ENCODE data around the gene DEPDC5.
"Not testable (repeated sequence)": the region's sequence is repeated elsewhere in the genome, so short reads cannot be mapped to it uniquely, and the experiment has no call there.

The DEPDC5 gene

DNA sequence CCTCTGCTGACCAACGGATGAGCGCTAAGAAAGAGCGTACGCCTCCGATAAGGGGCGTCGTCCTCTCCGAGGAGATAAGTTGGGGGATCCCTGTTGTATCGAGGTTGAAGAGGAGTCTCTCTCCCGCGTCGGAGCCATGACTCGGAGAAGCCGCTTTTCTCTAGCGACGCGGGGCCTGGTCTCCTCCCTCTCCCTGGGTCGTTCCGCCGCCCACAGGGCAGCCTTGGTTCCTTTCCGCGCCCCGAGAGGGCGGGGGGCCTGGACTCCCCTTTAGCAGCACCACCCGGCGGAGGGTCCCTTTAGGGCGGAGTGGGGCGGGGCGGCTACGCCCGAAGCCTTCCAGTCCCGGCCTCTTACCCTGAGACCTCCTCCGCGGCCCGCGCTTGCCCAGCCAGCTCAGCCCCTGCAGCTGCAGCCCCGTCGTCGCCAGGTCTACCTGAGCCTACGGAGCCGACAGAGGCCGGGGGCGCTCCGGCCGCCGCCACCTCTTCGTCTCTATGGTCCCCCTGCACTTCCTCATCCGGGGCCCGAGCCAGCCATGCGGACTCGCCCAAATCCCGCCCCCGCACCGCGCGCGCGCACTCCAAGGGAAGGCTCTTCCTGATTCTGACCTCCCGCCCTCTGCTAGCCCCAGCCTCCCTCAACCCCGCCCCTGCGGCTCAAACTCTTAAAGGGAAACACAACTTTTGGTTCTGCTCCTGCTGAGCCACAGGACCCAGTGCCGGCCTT, 4.0 kb upstream of the DEPDC5 start, which contains the start of gene PRR14L:
Gene PRR14L (minus strand): TSS at position 497 of the 729 bp plus-strand sequence. CDS start 11,272 bp downstream, outside the sequence.
- DNase-seq = peak; percentile 94 to 96

DNA sequence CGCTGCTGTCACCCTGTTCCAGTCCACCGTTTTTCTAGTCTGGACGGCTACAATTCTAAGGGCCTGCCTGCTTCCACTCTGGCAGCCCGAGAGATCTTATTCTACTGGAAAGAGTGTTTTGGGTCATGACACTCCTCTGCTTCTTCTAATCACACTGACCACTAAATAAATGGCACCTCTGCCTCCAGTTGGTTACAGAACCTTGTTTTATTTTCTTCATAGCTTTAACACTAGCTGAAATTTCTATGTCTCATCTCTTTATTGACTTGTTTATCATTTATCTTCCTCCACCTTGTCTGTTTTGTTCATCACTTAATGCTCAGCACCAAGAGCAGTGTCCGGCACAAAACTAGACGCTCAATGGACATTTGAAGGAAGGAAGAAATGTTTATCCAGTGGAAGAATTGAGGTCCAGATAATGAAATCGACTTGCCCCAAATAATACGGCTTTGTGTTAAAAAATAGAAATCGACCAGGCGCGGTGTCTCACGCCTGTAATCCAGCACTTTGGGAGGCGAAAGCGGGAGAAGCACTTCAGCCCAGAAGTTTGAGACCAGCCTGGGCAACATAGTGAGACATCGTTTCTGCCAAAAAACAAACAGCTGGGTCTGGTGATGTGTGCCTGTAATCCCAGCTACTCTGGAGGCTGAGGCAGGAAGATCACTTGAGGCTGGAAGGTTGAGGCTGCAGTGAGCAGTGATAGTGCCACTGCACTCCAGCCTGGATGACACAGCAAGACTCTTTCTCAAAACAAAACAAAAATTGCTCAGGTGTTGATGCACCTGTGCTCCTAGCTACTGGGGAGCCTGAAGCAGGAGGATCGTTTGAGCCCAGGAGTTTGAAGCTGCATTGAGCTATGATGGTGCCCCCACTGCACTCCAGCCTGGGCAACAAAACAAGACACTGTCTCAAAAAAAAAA, 3.2 kb upstream of the DEPDC5 start:
- DNase-seq = no peak

DNA sequence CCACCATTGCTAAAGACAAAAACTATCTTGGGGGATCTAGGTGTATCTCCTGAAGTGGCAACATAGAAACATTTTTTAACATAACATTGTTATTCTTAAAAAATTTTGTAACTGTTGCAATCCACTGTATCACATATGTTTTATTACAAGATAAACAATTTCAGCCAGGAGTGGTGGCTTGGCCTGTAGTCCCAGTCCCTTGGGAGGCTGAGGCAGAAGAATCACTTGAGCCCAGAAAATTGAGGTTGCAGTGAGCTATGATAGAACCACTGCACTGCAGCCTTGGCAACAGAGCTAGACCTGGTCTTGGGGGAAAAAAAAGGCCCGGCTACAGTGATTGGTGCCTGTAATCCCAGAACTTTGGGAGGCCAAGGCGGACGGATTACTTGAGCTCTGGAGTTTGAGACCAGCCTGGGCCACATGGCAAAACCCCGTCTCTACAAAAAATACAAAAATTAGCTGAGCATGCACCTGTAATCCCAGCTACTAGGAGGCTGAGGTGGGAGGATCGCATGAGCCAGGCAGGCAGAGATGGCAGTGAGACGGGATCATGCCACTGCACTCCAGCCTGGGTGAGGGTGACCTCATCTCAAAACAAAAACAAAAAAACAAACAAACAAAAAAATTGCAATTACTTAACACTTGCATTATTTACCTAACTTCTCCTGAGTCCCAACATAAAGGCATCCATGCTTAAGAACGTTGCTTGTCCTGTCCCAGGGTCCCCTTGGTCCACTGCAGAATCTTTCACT, 1.5 kb upstream of the DEPDC5 start:
- no peak for DNase-seq

DNA sequence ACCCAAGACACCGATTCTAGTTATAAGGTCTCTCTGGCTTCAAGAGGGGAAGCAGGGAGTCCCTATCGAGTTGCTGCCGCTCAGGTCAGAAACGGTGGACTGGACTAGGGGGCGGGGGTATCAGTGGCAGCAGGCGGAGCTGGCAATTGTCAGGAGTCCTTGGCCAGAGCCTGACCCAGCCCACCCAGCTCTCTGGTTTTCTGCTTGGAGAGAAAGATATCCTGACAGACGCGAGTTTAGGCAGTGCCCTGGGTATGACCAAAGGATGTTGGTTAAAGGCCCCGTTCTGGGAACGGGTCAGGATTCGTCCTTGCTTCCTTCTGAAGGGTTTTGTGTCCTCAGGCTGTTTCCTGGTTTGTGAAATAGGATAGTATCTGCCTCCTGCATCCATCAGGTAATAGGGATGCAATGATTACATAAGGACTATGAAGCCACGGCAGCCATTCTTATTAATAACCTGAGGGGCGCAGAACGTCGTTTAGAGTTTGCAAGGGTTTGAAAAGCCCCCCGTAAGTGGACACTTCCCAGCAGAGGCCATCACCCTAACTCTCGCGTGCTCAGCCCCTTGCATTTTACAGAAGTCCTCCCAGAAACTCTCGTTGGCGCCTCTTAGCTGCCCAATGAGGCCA, 700 bp upstream of the DEPDC5 start:
- peak; percentile 86 to 87 for DNase-seq

DNA sequence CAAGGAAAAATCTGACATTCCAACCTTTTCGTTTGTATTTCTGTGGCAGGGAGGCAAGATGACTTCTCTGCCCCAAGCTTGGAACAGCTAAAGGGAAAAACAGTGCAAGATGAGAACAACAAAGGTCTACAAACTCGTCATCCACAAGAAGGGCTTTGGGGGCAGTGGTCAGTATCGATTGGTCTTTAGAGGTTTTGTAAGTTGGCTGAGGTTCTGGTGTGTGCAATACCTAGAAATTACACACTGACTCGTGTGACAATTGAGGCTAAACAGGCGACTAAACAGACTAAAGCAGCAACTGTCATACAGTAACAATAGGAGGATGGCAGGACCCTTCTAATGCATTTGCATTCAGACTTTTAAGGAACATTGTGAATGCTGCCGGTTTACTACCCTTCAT, 994 bp downstream of the DEPDC5 start:
- DNase-seq = no peak

DNA sequence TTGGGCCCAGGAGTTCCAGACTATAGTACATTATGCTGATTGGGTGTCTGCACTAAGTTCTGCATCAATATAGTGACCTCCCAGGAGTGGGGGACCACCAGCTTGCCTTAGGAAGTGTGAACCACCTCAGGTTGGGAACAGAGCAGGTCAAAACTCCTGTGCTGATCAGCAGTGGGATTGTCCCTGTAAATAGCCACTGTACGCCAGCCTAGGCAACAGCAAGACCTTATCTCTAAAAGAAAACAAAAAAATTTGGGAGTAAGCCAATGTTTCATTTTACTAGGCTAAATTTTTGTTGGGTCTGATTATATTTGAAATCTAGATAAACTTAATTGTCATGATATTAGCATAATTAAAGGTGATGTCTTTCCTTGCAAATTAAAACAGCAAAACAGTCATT, 3.4 kb downstream of the DEPDC5 start:
- DNase-seq = no peak

DNA sequence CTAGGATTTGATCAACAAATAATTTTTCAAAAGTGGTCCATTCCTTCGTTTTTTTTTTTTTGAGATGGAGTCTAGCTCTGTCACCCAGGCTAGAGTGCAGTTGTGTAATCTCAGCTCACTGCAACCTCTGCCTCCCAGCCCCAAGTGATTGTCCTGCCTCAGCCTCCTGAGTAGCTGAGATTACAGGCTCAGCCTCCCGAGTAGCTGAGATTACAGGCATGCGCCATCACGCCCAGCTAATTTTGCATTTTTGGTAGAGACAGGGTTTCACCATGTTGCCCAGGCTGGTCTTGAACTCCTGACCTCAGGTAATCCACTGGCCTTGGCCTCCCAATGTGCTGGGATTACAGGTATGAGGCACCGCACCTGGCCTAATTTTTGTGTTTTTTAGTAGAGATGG, 5.0 kb downstream of the DEPDC5 start:
- DNase-seq = not testable (repeated sequence)

DNA sequence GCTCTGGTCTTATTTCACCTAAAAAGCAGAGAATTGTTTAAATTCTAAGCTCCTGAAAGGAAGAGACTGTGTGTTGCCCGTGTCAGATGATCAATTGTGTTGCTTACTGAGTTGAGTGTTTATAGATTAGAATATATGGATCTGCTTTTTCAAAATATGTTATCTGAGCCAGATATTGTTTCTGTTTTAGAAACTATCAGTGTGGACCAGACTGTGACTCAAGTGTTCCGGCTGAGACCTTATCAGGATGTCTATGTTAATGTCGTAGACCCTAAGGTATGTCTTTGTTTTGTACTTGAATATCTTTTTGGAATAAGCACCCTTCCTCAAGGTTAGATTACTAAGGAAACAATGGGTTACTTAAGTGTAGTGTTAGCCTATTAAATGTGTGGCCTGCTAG, 11.0 kb downstream of the DEPDC5 start:
- DNase-seq = no peak

DNA sequence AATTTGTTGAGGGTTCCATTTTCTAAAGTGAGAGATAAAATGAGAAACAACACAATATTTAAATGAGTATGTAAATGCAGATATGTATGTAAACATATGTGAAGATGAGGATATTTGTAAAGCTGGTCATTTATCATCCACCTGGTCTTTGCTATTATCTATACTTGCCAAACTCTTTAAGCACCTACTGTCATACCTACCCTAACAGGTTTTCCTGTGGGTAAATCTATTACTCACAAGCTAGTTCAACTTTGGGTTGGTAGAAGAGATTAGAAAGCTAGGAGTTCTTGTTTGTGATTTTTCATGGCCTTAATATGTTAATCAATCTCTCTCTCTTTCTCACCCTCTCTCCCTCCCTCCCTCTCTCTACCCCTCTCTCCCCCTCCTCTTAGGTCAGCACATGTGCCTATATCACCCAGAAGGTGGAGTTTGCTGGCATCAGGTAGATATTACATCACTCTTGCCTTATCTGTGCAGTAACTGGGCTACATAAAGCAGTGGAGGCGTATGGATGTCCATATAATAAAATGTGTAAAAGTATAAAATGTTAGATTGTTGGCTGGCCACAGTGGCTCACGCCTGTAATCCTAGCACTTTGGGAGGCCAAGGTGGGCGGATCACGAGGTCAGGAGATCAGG, 14.7 kb downstream of the DEPDC5 start:
- no peak for DNase-seq

DNA sequence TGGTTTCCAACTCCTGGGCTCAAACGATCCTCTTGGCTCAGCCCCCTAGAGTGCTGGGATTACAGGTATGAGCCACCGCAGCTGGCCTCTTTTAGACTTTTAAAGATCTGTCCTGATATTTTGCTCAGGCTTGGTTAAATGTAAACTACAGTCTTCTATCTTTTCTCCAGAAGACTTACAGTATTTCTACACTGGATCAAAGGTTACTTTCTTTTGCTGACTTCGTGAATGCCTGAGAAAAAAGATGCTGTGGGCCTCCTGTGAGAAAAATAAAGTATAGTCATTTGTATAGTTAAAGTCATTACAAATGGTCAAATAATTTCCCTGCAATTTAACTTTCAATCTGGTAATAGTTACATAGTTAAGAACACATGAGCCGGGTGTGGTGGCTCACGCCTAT, 19.6 kb downstream of the DEPDC5 start:
- no peak for DNase-seq

DNA sequence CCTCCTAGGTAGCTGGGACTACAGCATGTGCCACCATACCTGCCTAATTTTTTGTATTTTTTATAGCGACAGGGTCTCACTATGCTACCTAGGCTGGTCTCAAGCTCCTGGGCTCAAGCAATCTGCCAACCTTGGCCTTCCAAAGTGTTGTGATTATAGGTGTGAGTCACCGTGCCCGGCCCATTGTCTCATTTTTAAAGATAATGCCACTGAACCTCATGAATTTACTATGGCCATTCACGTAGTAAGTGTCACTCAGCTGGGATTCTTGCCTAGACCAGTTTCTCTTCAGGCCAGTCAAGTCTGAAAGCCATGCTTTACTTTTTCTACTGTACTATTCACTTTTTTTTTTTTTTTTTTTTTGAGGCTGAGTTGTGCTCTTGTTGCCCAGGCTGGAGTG, 22.4 kb downstream of the DEPDC5 start:
- no peak for DNase-seq

DNA sequence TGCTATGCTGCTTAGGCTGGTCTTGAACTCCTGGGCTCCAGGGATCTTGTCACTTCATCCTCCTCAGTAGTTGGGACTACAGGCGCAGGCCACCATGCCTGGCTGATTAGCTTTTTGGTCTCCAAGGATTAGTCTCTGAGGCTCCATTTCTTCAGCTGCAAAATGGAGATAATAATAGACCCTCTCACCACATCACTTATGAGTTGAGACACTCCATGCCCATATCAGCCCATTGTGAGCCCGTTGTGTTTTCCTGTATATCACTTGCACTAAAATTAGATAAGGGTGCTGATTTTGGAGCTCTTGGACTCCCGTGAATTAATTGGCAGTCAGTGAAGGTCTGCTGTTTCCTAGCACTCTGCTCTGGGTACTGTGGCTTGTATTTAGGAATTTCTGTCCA, 36.0 kb downstream of the DEPDC5 start:
- no peak for DNase-seq

DNA sequence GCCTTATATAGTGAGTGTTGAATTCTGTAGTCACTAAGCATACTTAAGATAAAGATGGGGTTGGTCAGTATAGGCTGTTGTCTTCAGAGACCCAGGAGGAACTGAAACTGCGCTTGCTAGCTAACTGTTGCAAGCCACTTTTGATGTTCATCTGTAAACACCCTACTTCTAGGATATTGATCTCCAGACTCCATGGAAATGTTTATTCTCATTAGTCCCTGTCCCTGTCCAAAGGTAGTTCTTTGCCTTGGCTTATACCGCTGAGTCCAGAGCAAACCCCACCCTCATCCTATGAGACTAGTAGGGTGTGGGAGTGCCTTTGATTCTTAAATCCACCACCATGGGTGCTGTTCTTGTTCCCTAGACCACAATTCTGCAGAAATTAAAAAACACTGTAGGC, 36.4 kb downstream of the DEPDC5 start:
- no peak for DNase-seq

DNA sequence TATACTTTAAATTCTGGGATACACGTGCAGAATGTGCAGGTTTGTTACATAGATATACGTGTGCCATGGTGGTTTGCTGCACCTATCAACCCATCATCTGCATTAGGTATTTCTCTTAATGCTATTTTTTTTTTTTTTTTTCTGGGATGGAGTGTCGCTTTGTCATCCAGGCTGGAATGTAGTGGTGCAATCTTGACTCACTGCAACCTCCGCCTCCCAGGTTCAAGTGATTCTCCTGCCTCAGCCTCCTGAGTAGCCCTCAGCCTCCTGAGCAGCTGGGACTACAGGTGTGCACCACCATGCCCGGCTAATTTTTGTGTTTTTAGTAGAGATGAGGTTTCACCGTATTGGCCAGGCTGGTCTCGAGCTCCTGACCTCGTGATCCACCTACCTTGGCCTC, 45.5 kb downstream of the DEPDC5 start:
- DNase-seq = not testable (repeated sequence)

DNA sequence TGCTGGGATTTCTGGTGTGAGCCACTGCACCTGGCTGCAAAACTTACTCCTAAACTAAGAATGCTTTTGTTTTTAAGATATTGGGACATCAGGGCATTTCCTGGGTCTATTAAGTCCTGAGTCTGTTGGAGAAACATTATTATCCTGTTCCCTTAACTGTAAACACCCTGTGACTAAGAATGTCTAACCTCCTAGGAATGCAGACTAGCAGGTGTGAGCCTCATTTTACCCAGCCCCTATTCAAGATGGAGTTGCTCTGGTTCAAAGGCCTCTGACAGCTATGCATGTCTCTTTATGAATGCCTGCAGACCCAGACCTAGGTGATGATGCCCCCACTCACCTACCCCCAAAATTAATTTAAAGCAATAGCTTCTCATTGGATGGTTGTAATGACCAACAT, 46.2 kb downstream of the DEPDC5 start:
- no peak for DNase-seq

DNA sequence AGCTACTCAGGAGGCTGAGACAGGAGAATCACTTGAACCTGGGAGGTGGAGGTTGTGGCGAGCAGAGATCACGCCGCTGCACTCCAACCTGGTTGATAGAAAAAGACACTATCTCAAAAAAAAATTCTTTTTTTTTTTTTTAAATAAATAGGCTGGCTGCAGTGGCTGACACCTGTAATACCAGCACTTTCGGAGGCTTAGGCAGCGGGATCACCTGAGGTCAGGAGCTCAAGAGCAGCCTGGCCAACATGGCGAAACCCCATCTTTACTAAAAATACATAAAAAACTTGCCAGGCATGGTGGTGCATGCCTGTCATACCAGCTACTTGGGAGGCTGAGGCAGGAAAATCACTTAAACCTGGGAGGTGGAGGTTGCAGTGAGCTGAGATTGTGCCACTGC, 47.0 kb downstream of the DEPDC5 start:
- DNase-seq = not testable (repeated sequence)

DNA sequence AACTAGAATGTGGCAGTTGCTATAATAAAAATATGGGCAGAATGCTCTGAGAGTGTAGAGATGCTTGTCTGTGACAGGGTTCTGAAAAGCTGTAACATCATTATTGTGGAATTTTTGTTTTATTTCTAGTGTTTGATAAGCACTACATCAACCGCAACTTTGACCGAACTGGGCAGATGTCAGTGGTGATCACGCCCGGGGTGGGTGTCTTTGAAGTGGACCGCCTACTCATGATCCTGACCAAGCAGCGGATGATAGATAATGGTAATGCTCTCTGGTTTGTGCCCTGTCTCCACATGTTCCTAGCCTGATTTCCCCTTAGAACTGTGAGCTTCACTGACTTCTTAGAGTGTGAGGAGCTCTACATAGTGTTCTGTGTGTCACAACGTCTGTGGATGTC, 48.8 kb downstream of the DEPDC5 start:
- DNase-seq = no peak

DNA sequence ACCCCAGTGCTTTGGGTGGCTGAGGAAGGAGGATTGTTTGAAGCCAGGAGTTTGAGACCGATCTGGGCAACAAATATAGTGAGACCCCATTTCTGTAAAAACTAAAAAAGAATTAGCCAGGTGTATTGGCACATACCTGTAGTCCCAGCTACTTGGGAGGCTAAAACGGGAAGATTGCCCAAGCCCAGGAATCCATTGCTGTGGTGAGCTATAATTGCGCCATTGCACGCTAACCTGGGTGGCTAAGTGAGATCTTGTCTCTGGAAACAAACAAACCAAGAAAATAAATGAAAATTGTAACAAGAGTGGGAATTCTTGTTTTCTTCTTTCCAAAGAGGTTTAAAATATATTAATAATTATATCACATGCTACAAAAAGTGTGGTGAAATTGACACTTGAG, 52.9 kb downstream of the DEPDC5 start:
- no peak for DNase-seq

DNA sequence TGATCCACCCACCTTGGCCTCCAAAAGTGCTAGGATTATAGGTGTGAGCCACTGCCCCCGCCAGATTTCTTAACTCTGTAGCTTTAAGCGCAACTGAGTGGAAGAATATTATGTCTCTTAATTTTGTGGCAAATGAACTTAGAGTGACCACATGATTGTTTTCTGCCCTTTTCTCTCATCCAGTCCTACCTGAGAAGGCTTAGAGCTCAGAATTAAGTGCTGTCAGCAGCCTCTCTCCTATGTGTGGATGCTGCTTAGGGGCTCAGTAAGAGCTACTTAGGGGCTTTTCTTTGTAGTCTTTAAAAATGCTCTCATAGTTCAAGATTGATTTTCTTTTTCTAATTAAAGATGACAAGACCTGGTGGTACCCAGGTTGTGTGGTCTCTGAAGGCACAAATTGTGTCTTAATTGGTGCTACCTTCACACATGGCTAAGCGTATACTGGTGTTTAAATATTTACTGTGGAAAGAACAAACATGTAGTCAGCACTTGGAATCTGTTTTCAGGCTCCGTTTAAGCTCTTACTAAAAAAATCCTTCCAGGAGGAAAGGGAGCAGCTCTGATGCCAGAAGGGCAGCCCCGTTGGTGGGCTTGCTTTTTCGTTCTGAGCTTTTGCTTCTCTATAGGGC, 59.3 kb downstream of the DEPDC5 start:
- DNase-seq = no peak

DNA sequence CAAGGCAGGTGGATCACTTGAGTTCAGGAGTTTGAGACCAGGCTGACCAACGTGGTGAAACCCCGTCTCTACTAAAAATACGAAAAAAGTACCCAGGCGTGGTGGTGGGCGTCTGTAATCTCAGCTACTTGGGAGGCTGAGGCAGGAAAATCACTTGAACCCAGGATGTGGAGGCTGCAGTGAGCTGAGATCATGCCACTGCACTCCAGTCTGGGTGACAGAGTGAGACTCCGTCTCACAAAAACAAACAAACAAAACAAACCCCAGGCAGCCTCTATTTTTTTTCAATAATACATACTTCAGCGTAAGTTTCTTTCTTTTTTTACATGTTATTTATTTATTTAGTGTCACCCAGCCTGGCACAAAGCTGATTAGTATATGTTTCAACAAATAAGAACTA, 60.1 kb downstream of the DEPDC5 start:
- not testable (repeated sequence) for DNase-seq

DNA sequence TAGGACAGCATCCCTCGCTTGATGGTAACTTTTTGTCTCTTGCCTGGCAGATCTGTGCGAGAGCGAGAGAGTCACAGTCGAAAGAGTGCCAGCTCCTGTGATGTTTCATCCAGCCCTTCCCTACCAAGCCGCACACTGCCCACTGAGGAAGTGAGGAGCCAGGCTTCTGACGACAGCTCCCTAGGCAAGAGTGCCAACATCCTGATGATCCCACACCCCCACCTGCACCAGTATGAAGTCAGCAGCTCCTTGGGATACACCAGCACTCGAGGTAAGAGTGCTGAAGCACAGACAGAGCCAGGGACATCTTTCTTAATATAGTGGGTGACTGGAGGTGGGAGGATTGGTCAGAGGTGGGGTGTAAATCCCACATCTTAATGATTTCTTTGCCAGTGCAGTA, 61.1 kb downstream of the DEPDC5 start:
- DNase-seq = no peak

DNA sequence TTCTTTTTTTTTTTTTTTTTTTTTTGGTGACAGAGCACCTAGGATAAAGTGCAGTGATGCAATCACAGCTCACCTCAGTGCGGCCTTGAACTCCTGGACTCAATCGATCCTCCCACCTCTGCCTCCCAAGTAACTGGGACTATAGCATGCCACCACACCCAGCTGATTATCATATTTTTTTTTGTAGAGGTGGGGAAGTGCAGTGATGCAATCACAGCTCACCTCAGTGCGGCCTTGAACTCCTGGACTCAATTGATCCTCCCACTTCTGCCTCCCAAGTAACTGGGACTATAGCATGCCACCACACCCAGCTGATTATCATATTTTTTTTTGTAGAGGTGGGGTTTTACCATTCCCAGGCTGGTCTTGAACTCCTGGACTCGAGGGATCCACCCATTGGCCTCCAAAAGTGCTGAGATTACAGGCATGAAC, 61.6 kb downstream of the DEPDC5 start:
- DNase-seq = not testable (repeated sequence)

Data from SHP77 (cell line).